Activated CD4-positive, alpha-beta memory T cell treated with anti-CD3 and anti-CD28 coated beads for 36 hours (primary cell): Measurements from ENCODE around the gene CTXND1. TPM values are rescaled to one million over a fixed set of nuclear protein-coding genes. Genes with fewer than 3 reads are reported as not detected.

Experiments
- CTCF ChIA-PET: fragments of 350-600 bp; sonication (Branson Sonifier 250); formaldehyde crosslinking; loops from one replicate; lab custom pipeline; 2021; ENCODE audit warnings: antibody characterized with exemption, inconsistent platforms; lab: Charles Lee
- POLR2A ChIA-PET: fragments of 350-600 bp; sonication (Branson Sonifier 250); formaldehyde crosslinking; loops from one replicate; lab custom pipeline; 2021; ENCODE audit warnings: antibody characterized with exemption; lab: Charles Lee
- DNase-seq: peaks from one replicate; pipeline ENCODE4 v3.0.0-alpha.2; 2020
- H3K27ac Mint-ChIP-seq: one replicate; pipeline ENCODE4 v1.8.0; 2021; ENCODE audit warnings: mixed read lengths
- H3K27me3 Mint-ChIP-seq: one replicate; pipeline ENCODE4 v1.8.0; 2021; ENCODE audit warnings: mixed read lengths
- H3K36me3 Mint-ChIP-seq: one replicate; pipeline ENCODE4 v1.8.0; 2021; ENCODE audit warnings: mixed read lengths
- H3K4me1 Mint-ChIP-seq: one replicate; pipeline ENCODE4 v1.8.0; 2021; ENCODE audit warnings: low read depth, mixed read lengths
- H3K4me3 Mint-ChIP-seq: one replicate; pipeline ENCODE4 v1.8.0; 2021; ENCODE audit warnings: mild to moderate bottlenecking, mixed read lengths
- H3K9me3 Mint-ChIP-seq: one replicate; pipeline ENCODE4 v1.8.0; 2021; ENCODE audit warnings: mixed read lengths
- intact Hi-C: fragments of 100-400 bp; cut with micrococcal nuclease; formaldehyde crosslinking; loops from one replicate; pipeline ENCODE4 v1.15.1; 2023
- total RNA-seq, 2 experiments: library from RNA; stranded (reverse); gene quantifications; one replicate each; pipeline ENCODE4 v1.2.3, GENCODE V29; 2021

The CTXND1 gene
- total RNA-seq, 2 experiments from 2014 or later = not detected

GRCh38 chr15:80219955-80220354 lies 32.1 kb downstream of the CTXND1 start:
- Mint-ChIP-seq H3K4me1 (no peaks in the 10 kb centered on the region), H3K27me3 (peaks cover 12% of the 10 kb centered on the region)

DNA sequence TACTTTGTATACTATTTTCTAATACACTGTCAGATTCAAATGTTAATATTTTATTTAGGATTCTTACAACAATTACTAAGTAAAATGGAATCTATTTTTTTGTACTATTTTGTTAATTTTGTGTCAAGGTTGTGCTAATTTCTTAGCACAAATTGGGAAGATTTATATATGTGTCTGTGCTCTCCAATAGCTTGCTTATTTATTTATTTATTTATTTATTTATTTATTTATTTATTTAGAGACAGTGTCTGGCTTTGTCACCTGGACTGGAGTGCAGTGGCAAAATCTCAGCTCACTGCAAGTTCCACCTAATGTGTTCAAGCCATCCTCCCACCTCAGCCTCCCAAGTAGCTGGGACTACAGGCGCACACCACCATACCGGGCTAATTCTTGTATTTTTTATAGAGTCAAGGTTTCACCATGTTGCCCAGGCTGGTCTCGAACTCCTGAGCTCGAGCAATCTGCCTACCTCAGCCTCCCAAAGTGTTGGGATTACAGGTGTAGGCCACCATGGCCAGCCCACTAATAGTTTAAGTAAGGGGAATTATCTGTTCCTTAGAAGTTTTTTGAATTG lies 34.6 kb downstream of the CTXND1 start:
- Mint-ChIP-seq H3K27ac (no peak overlapping the region), H3K4me1 (no peaks in the 10 kb centered on the region), H3K27me3 (peaks cover 12% of the 10 kb centered on the region), H3K36me3 (no peaks in the 10 kb centered on the region), H3K4me3 (no peak overlapping the region), H3K9me3 (no peaks in the 10 kb centered on the region)
- DNase-seq = no peak
- intact Hi-C loops = no loop called here
- POLR2A ChIA-PET = no interaction called here
- CTCF ChIA-PET = no interaction called here

More at GRCh38 chr15:80219955-80220354, 32.1 kb downstream of the CTXND1 start:
- no peak for DNase-seq
- CTCF ChIA-PET = no interaction called here
- H3K27ac Mint-ChIP-seq = no peak overlapping the region
- no peak overlapping the region for H3K4me3 Mint-ChIP-seq
- POLR2A ChIA-PET = no interaction called here
- H3K9me3 Mint-ChIP-seq = no peaks in the 10 kb centered on the region
- H3K36me3 Mint-ChIP-seq = no peaks in the 10 kb centered on the region
- intact Hi-C loops = no loop called here

DNA sequence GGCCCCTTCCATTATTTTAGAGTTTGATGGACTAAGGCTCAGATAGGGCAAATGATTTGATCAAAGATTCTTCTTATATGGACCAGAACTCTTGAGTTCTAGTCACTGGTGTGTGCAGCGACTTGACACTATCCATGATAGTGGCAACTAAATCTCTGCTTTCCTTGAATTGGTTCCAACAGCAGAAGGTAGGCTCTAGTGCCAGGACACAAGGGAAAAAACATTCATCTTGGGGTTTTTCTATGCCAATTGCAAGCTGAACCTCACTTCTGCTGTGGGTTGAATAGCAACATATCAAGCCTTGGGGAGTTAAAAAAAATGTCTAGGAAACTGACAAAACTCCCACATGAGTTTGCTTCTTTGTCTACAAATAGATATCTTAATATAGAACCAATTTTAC lies 35.1 kb downstream of the CTXND1 start:
- intact Hi-C loops = no loop called here
- CTCF ChIA-PET = no interaction called here
- H3K27ac Mint-ChIP-seq = no peak overlapping the region
- H3K4me1 Mint-ChIP-seq = no peaks in the 10 kb centered on the region
- H3K4me3 Mint-ChIP-seq = no peak overlapping the region
- peaks cover 13% of the 10 kb centered on the region for H3K27me3 Mint-ChIP-seq
- no peak for DNase-seq
- H3K36me3 Mint-ChIP-seq = no peaks in the 10 kb centered on the region
- H3K9me3 Mint-ChIP-seq = no peaks in the 10 kb centered on the region
- POLR2A ChIA-PET = no interaction called here

DNA sequence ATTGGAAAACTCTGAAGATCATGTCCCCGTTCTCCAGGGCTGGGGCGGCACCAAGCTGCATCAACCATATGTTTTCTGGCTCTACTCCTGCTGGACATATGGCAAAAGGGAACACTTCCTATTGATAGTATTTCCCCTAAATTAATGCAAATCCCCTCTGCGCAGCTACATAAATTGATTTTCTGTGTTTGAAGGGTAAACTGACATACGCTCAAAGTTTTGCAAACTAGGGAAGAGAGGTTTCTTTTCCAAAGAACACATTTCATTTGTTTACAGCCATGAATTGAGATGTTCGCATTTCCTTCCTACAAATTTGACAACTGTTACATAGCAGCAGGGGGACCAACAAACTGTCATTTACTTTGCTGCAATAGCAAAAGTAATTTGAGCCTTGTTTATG lies 35.9 kb downstream of the CTXND1 start:
- DNase-seq = no peak

GRCh38 chr15:80214910-80215309 lies 37.1 kb downstream of the CTXND1 start:
- intact Hi-C loops = no loop called here

More for the DNA sequence above, 35.9 kb downstream of the CTXND1 start:
- Mint-ChIP-seq H3K27ac (no peak overlapping the region), H3K4me1 (no peaks in the 10 kb centered on the region), H3K27me3 (peaks cover 12% of the 10 kb centered on the region), H3K36me3 (no peaks in the 10 kb centered on the region), H3K4me3 (no peak overlapping the region), H3K9me3 (no peaks in the 10 kb centered on the region)
- POLR2A ChIA-PET = no interaction called here
- intact Hi-C loops = no loop called here
- CTCF ChIA-PET = no interaction called here

DNA sequence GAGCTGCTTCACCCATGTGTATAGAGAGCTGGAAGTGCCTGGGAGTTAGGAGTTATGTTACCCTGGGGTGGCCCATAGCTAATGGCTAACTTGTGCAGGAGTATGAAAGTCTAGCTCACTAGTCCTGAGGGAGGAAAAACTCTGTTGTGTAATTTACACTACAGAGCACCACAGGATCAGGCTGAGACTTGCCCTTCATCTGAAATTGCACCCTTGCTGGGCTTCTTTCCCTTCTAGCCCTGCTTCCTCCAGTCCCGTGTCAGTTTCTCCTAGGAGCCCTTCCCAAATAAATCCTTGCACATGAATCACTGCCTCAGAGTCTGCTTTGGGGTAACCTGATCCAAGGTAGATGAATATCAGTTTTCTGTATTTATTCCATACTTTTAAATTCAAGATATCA lies 40.0 kb downstream of the CTXND1 start:
- H3K4me1 Mint-ChIP-seq = no peaks in the 10 kb centered on the region
- no peak for DNase-seq
- intact Hi-C loops = no loop called here
- H3K9me3 Mint-ChIP-seq = no peaks in the 10 kb centered on the region
- no peak overlapping the region for H3K4me3 Mint-ChIP-seq
- ChIA-PET CTCF (interaction anchor here (1.0 kb wide), 1 partner anchor 23 kb away, joined by 3 read pairs; no protein-coding TSS in a partner anchor), POLR2A (no interaction called here)
- H3K27ac Mint-ChIP-seq = no peak overlapping the region
- no peaks in the 10 kb centered on the region for H3K36me3 Mint-ChIP-seq
- peaks cover 21% of the 10 kb centered on the region for H3K27me3 Mint-ChIP-seq

More at GRCh38 chr15:80214910-80215309, 37.1 kb downstream of the CTXND1 start:
- ChIA-PET POLR2A (no interaction called here), CTCF (no interaction called here)
- H3K27ac Mint-ChIP-seq = no peak overlapping the region
- no peak overlapping the region for H3K4me3 Mint-ChIP-seq
- peaks cover 12% of the 10 kb centered on the region for H3K27me3 Mint-ChIP-seq
- DNase-seq = no peak
- no peaks in the 10 kb centered on the region for H3K9me3 Mint-ChIP-seq
- H3K4me1 Mint-ChIP-seq = no peaks in the 10 kb centered on the region
- H3K36me3 Mint-ChIP-seq = no peaks in the 10 kb centered on the region

- H3K4me3 Mint-ChIP-seq = no peak overlapping the region
- POLR2A ChIA-PET = no interaction called here
- intact Hi-C loops = no loop called here
- CTCF ChIA-PET = interaction anchor here (1.0 kb wide), 1 partner anchor 24 kb away, joined by 3 read pairs; no protein-coding TSS in a partner anchor
- no peaks in the 10 kb centered on the region for H3K9me3 Mint-ChIP-seq
- no peak overlapping the region for H3K27ac Mint-ChIP-seq
- DNase-seq = no peak
- no peaks in the 10 kb centered on the region for H3K4me1 Mint-ChIP-seq
- H3K36me3 Mint-ChIP-seq = no peaks in the 10 kb centered on the region
- peaks cover 22% of the 10 kb centered on the region for H3K27me3 Mint-ChIP-seq
These were observed 41.1 kb downstream of the CTXND1 start for GRCh38 chr15:80210611-80211573.

- Mint-ChIP-seq H3K27me3 (peaks cover 25% of the 10 kb centered on the region), H3K4me1 (no peaks in the 10 kb centered on the region), H3K9me3 (no peaks in the 10 kb centered on the region), H3K27ac (no peak overlapping the region), H3K36me3 (no peaks in the 10 kb centered on the region), H3K4me3 (no peak overlapping the region)
- ChIA-PET CTCF (no interaction called here), POLR2A (no interaction called here)
- intact Hi-C loops = no loop called here
- DNase-seq = no peak
These were observed 43.0 kb downstream of the CTXND1 start for GRCh38 chr15:80208758-80209734.

- intact Hi-C loops = no loop called here
- no peaks in the 10 kb centered on the region for H3K4me1 Mint-ChIP-seq
- ChIA-PET POLR2A (no interaction called here), CTCF (no interaction called here)
- H3K36me3 Mint-ChIP-seq = no peaks in the 10 kb centered on the region
- H3K9me3 Mint-ChIP-seq = no peaks in the 10 kb centered on the region
- H3K27me3 Mint-ChIP-seq = peaks cover 18% of the 10 kb centered on the region
- no peak overlapping the region for H3K27ac Mint-ChIP-seq
- no peak for DNase-seq
- no peak overlapping the region for H3K4me3 Mint-ChIP-seq
These were observed 44.1 kb downstream of the CTXND1 start for GRCh38 chr15:80207887-80208286.

DNA sequence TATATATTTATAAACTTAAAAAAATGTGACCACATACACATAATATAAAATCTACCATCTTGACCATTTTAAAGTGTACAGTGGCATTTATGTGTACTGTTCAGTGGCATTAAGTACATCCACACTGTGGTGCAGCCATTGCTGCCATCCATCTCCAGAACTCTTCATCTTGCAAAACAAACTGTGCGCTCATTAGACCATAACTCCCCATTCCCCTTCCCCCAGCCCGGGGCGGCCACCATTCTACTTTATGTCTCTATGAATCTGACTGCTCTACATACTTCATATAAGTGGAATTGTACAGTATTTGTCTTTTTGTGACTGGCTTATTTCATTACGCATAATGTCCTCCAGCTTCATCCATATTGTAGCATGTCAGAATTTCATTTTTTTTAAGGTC lies 47.8 kb downstream of the CTXND1 start:
- Mint-ChIP-seq H3K4me1 (no peaks in the 10 kb centered on the region), H3K4me3 (no peak overlapping the region), H3K36me3 (no peaks in the 10 kb centered on the region), H3K9me3 (no peaks in the 10 kb centered on the region), H3K27me3 (peaks cover 19% of the 10 kb centered on the region), H3K27ac (no peak overlapping the region)
- intact Hi-C loops = no loop called here
- CTCF ChIA-PET = no interaction called here
- POLR2A ChIA-PET = no interaction called here
- DNase-seq = no peak

GRCh38 chr15:80203361-80203885 lies 48.6 kb downstream of the CTXND1 start:
- CTCF ChIA-PET = no interaction called here

More at GRCh38 chr15:80203361-80203885, 48.6 kb downstream of the CTXND1 start:
- Mint-ChIP-seq H3K27ac (no peak overlapping the region), H3K27me3 (peaks cover 16% of the 10 kb centered on the region), H3K36me3 (no peaks in the 10 kb centered on the region), H3K4me3 (no peak overlapping the region), H3K4me1 (no peaks in the 10 kb centered on the region), H3K9me3 (no peaks in the 10 kb centered on the region)
- POLR2A ChIA-PET = no interaction called here
- no peak for DNase-seq
- intact Hi-C loops = no loop called here
